Ascending aorta (tissue), 2 donors: Measurements from ENCODE around the gene TPGS2. TPM values are rescaled to one million over a fixed set of nuclear protein-coding genes. Genes with fewer than 3 reads are reported as not detected.

ENCODE experiments used
- DNase-seq, 2 donors: peaks; one replicate each; pipeline ENCODE4 v3.0.0-alpha.2; 2019; ENCODE audit warnings: low spot score in 2 of 2
- H3K27ac ChIP-seq, 2 donors: fragments of 200-600 bp; sonication (generic); one replicate each; pipeline ENCODE4 v1.5.1; 2016 to 2017; ENCODE audit warnings: mild to moderate bottlenecking in 1 of 2
- H3K27me3 ChIP-seq: fragments of 200-600 bp; sonication (generic); one replicate; pipeline ENCODE4 v1.5.1; 2017
- H3K36me3 ChIP-seq, 2 donors: fragments of 200-600 bp; sonication (generic); one replicate each; pipeline ENCODE4 v1.5.1; 2016
- H3K4me1 ChIP-seq, 2 donors: fragments of 200-600 bp; sonication (generic); one replicate each; pipeline ENCODE4 v1.5.1; 2016 to 2017; ENCODE audit warnings: mild to moderate bottlenecking in 1 of 2
- H3K4me3 ChIP-seq, 2 donors: fragments of 200-600 bp; sonication (generic); one replicate each; pipeline ENCODE4 v1.5.1; 2016 to 2017; ENCODE audit warnings: mild to moderate bottlenecking in 1 of 2
- H3K9me3 ChIP-seq, 2 donors: fragments of 200-600 bp; sonication (generic); one replicate each; pipeline ENCODE4 v1.5.1; 2016
- intact Hi-C: fragments of 100-400 bp; cut with DNase I; formaldehyde crosslinking; loops from one replicate; pipeline ENCODE4 v1.15.1; 2023
- total RNA-seq: library from RNA; depleted of rRNA; stranded (reverse); fragments of >200 nt; gene quantifications from one replicate; pipeline ENCODE4 v1.1.0, GENCODE V29; 2016
- TF ChIP-seq, protein P1 (sequence below), 3 experiments: fragments of 200-600 bp in 2 of 3; fragments of 450-650 bp in 1 of 3; sonication (generic) in 2 of 3; IDR thresholded peaks; one replicate each; pipeline ENCODE4 v1.5.1; 2016 to 2019; ENCODE audit warnings: antibody characterized with exemption in 3 of 3, mild to moderate bottlenecking in 1 of 3, moderate library complexity in 1 of 3

The TPGS2 gene
- total RNA-seq, 1 donor from 2014 or later = 165 TPM

DNA sequence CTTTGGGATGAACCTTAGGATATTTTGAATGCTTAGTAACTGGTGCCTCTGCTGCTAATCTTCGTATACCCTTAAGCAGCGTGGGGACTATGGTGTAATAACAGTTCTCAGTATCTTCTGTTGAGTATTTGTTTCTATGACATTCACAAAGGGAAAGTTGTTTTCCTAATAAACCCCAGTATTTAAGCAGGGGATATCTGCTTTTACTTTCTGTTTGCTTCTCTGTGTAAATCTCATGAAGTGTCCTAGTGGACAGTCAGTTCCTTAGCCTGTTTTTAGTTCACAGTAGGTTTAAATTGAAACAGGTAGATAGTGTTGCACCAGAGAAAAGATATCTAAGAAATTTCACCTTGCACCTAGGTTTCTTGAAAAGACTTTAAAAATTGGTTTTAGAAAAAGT lies 15.0 kb upstream of the TPGS2 start:
- H3K36me3 ChIP-seq = peaks cover 4 to 13% of the 10 kb centered on the region in 2 donors
- intact Hi-C loops = no loop called here
- no peaks in the 10 kb centered on the region for H3K4me1 ChIP-seq
- DNase-seq = no peak
- no peaks in the 10 kb centered on the region for H3K27me3 ChIP-seq
- no peak overlapping the region for H3K4me3 ChIP-seq
- TF ChIP-seq, protein P1, sequence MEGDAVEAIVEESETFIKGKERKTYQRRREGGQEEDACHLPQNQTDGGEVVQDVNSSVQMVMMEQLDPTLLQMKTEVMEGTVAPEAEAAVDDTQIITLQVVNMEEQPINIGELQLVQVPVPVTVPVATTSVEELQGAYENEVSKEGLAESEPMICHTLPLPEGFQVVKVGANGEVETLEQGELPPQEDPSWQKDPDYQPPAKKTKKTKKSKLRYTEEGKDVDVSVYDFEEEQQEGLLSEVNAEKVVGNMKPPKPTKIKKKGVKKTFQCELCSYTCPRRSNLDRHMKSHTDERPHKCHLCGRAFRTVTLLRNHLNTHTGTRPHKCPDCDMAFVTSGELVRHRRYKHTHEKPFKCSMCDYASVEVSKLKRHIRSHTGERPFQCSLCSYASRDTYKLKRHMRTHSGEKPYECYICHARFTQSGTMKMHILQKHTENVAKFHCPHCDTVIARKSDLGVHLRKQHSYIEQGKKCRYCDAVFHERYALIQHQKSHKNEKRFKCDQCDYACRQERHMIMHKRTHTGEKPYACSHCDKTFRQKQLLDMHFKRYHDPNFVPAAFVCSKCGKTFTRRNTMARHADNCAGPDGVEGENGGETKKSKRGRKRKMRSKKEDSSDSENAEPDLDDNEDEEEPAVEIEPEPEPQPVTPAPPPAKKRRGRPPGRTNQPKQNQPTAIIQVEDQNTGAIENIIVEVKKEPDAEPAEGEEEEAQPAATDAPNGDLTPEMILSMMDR (IDR thresholded peaks at IDR 0.05) = no peak
- H3K9me3 ChIP-seq = no peaks in the 10 kb centered on the region
- H3K27ac ChIP-seq = no peak overlapping the region

DNA sequence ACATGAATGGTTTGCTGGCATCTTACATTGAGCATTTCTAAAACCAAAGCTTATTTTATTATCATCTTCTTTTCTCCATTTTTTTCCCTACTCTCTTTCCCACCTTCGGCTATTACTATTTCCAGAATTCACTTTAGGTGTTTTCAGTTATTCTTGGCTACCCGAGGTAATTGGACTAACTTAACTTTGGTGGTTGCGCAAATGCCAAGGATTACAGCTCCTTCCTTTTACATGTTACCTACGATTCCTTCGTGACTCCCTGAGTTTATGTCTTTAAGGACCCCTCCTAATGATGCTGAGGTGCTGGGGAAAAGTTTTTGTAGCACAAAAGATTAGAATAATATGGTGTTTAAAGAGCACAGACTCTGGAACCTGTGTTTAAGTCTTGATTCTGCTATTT lies 14.4 kb upstream of the TPGS2 start:
- peaks cover 4 to 13% of the 10 kb centered on the region in 2 donors for H3K36me3 ChIP-seq
- TF ChIP-seq, protein P1 (IDR thresholded peaks at IDR 0.05) = no peak

DNA sequence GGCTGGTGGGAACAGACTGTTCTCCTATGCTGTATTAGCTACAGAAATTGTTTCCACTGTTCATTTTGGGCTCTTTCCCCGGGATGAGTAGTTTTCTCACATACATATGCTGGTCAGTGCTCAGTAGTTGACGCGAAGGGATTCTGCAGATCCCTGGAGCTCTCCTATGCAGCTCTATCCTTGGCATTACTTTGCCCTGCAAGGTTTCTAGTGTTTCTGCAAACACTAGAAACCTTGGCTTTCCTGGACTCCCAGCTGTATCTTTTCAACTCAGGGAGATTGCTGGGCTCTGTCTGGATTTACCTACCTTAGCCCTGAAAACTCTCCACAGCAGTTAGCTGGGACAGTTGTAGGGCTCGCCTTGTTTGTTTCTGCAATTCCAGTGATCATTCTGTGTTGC lies 11.0 kb upstream of the TPGS2 start:
- Histone ChIP-seq H3K9me3 (no peaks in the 10 kb centered on the region), H3K4me1 (no peaks in the 10 kb centered on the region), H3K27me3 (no peaks in the 10 kb centered on the region), H3K36me3 (peaks cover 4 to 8% of the 10 kb centered on the region in 2 donors), H3K27ac (no peak overlapping the region), H3K4me3 (no peak overlapping the region)
- no peak for DNase-seq
- TF ChIP-seq, protein P1 (IDR thresholded peaks at IDR 0.05) = no peak
- intact Hi-C loops = no loop called here

More for the DNA sequence above, 14.4 kb upstream of the TPGS2 start:
- H3K9me3 ChIP-seq = no peaks in the 10 kb centered on the region
- H3K27me3 ChIP-seq = no peaks in the 10 kb centered on the region
- no peaks in the 10 kb centered on the region for H3K4me1 ChIP-seq
- DNase-seq = no peak
- H3K27ac ChIP-seq = no peak overlapping the region
- H3K4me3 ChIP-seq = no peak overlapping the region
- intact Hi-C loops = no loop called here

DNA sequence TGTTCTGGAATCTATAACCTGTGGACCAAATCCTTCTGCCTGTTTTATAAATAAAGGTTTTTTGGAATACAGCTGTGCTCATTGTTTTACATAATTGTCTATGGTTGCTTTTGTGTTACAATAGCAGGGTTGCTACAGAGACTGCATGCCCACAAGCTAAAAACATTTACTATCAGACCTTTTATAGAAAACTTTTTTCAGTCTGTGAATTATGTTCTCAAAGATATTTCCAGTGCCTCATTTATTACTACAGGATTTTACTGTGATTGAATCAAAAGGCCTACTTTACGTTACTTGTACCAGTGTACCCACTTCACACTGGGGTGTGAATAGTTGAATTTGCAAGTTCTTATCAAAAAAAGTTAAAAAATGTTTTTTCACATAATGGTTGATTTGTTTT lies 7.1 kb upstream of the TPGS2 start:
- intact Hi-C loops = no loop called here
- H3K27me3 ChIP-seq = no peaks in the 10 kb centered on the region
- TF ChIP-seq, protein P1 (IDR thresholded peaks at IDR 0.05) = no peak
- no peak for DNase-seq
- H3K4me1 ChIP-seq = peaks cover 0 to 6% of the 10 kb centered on the region in 2 donors
- H3K9me3 ChIP-seq = no peaks in the 10 kb centered on the region
- H3K4me3 ChIP-seq = no peak overlapping the region
- peaks cover 3 to 5% of the 10 kb centered on the region in 2 donors for H3K36me3 ChIP-seq
- no peak overlapping the region for H3K27ac ChIP-seq

DNA sequence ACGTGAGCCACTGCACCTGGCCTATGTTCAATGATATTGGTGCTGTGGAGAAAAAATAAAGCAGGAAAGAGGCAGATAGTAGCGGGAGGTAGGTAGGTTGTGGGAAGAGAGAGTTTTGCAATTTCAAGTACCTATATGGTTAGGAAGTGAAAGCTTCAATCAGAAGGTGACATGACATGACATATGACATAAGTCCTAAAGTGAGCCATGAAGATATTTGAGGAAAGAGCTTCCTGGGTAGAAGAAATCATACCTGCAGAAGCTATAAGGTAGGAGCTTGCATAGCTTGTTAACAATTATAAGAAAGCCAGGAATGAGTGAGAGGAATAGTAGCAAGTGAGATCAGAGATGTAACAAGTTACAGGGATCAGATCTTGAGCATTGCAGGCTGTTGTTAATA lies 4.3 kb upstream of the TPGS2 start:
- Histone ChIP-seq H3K4me3 (no peak overlapping the region), H3K27me3 (no peaks in the 10 kb centered on the region), H3K27ac (no peak overlapping the region), H3K9me3 (no peaks in the 10 kb centered on the region), H3K4me1 (peaks cover 0 to 12% of the 10 kb centered on the region in 2 donors), H3K36me3 (no peaks in the 10 kb centered on the region)
- intact Hi-C loops = no loop called here
- TF ChIP-seq, protein P1 (IDR thresholded peaks at IDR 0.05) = no peak
- DNase-seq = no peak

DNA sequence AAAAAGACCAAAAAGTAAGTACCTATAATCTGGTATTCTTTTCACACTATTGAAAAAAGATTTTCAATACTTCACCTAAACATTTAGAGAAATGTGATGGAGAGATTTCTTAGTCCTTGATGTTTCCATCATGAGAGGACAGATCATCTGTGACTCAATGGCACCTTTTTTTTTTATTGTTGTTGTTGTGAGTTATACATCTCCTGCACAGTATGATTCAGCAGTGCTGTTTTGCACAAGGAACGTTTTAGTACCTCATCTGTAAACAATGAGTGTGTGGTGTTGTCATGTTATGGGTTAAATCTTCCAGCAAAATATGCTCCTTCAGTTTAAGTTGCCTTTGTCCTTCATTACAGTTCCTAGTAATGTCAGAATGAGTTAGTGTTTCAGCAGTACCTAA lies 2.3 kb upstream of the TPGS2 start:
- no peak overlapping the region for H3K4me3 ChIP-seq
- TF ChIP-seq, protein P1 (IDR thresholded peaks at IDR 0.05) = no peak
- intact Hi-C loops = no loop called here
- H3K9me3 ChIP-seq = no peaks in the 10 kb centered on the region
- no peak for DNase-seq
- no peak overlapping the region for H3K27ac ChIP-seq
- peaks cover 0 to 15% of the 10 kb centered on the region in 2 donors for H3K4me1 ChIP-seq
- H3K27me3 ChIP-seq = no peaks in the 10 kb centered on the region
- no peaks in the 10 kb centered on the region for H3K36me3 ChIP-seq
